MM.1S (cell line): ENCODE data around the gene LGALS8.

Experiments used
- EZH2 ChIP-seq: fragments of 300-600 bp; sonication (generic); optimal IDR thresholded peaks from 2 replicates; pipeline ENCODE3; 2017; ENCODE audit warnings: low read depth, mild to moderate bottlenecking, antibody characterized with exemption, low read length, mixed read lengths
- EZH2phosphoT487 ChIP-seq: fragments of 300-600 bp; sonication (generic); IDR thresholded peaks from 2 replicates; pipeline ENCODE4 v1.6.1; 2018; ENCODE audit warnings: antibody characterized with exemption, low read length
- TF ChIP-seq, protein P1 (sequence below): fragments of 300-600 bp; sonication (generic); IDR thresholded peaks from 2 replicates; pipeline ENCODE4 v1.5.1; 2016; ENCODE audit warnings: antibody characterized with exemption, low read length, mixed read lengths

DNA sequence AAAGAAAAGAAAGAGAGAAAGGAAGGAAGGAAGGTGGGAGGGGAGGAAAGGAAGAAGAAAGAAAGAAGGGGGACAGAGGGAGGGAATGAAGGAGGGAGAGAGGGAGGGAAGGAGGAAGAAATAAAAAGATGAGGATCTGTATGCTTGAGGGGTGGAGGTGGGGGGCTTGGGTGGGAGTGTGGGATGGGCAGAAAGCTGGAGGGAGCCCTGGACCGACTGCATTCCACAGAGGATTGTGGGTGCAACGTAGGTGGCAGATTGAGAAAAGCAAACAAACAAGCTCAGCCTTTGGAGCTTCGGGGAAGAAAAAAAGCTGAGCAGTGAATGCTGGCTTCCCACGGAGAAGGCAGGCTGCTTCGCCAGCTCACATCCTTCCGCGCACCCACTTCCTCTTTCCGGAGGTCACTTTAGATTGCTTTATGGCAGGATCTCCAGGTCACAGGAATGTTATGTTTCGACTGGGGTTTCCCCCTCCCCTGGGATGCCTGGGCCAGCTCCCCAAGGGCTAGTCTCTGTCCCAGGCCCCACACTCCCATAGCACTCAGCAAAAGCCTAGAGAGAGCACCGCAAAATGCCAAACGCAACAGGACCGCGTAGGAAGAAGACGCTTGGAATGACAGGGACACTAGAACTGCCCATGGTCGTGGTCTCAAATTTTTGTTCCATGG lies 20.7 kb upstream of the LGALS8 start:
- TF ChIP-seq, protein P1, sequence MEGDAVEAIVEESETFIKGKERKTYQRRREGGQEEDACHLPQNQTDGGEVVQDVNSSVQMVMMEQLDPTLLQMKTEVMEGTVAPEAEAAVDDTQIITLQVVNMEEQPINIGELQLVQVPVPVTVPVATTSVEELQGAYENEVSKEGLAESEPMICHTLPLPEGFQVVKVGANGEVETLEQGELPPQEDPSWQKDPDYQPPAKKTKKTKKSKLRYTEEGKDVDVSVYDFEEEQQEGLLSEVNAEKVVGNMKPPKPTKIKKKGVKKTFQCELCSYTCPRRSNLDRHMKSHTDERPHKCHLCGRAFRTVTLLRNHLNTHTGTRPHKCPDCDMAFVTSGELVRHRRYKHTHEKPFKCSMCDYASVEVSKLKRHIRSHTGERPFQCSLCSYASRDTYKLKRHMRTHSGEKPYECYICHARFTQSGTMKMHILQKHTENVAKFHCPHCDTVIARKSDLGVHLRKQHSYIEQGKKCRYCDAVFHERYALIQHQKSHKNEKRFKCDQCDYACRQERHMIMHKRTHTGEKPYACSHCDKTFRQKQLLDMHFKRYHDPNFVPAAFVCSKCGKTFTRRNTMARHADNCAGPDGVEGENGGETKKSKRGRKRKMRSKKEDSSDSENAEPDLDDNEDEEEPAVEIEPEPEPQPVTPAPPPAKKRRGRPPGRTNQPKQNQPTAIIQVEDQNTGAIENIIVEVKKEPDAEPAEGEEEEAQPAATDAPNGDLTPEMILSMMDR, result no peak
- no peak for TF ChIP-seq EZH2phosphoT487
- no peak for TF ChIP-seq EZH2
